Activated naive CD8-positive, alpha-beta T cell (primary cell): ENCODE measurements around the gene ERP27.

ENCODE experiments used
- H3K27ac Mint-ChIP-seq: one replicate; pipeline ENCODE4 v1.8.0; 2021; ENCODE audit warnings: mixed read lengths
- H3K27me3 Mint-ChIP-seq: one replicate; pipeline ENCODE4 v1.8.0; 2021; ENCODE audit warnings: mixed read lengths
- H3K36me3 Mint-ChIP-seq: one replicate; pipeline ENCODE4 v1.8.0; 2021; ENCODE audit warnings: mixed read lengths
- H3K4me1 Mint-ChIP-seq: one replicate; pipeline ENCODE4 v1.8.0; 2021; ENCODE audit warnings: low read depth, mixed read lengths
- H3K4me3 Mint-ChIP-seq: one replicate; pipeline ENCODE4 v1.8.0; 2021; ENCODE audit warnings: mild to moderate bottlenecking, mixed read lengths
- H3K9me3 Mint-ChIP-seq: one replicate; pipeline ENCODE4 v1.8.0; 2021; ENCODE audit warnings: low read depth, mixed read lengths

The ERP27 gene

GRCh38 chr12:14954269-14954668, 15.9 kb upstream of the ERP27 start:
- Mint-ChIP-seq H3K27me3 (no peaks in the 10 kb centered on the region), H3K9me3 (no peaks in the 10 kb centered on the region), H3K4me3 (peak overlapping the region; percentile 92), H3K36me3 (peaks cover 22% of the 10 kb centered on the region), H3K4me1 (peaks cover 94% of the 10 kb centered on the region), H3K27ac (peak overlapping the region; percentile 100)

GRCh38 chr12:14953752-14954151, 15.4 kb upstream of the ERP27 start:
- Mint-ChIP-seq H3K27ac (peak overlapping the region; percentile 100), H3K36me3 (peaks cover 27% of the 10 kb centered on the region), H3K4me3 (peak overlapping the region; percentile 92), H3K4me1 (peaks cover 95% of the 10 kb centered on the region), H3K27me3 (no peaks in the 10 kb centered on the region), H3K9me3 (no peaks in the 10 kb centered on the region)

- Mint-ChIP-seq H3K36me3 (peaks cover 29% of the 10 kb centered on the region), H3K27me3 (no peaks in the 10 kb centered on the region), H3K27ac (peak overlapping the region; percentile 100), H3K4me3 (peak overlapping the region; percentile 92), H3K9me3 (no peaks in the 10 kb centered on the region), H3K4me1 (peaks cover 94% of the 10 kb centered on the region)
Observed at GRCh38 chr12:14952299-14952921, 14.1 kb upstream of the ERP27 start.

GRCh38 chr12:14951851-14952250, 13.5 kb upstream of the ERP27 start:
- peaks cover 95% of the 10 kb centered on the region for H3K4me1 Mint-ChIP-seq
- H3K36me3 Mint-ChIP-seq: peaks cover 33% of the 10 kb centered on the region
- H3K27ac Mint-ChIP-seq: peak overlapping the region; percentile 100
- H3K4me3 Mint-ChIP-seq: peak overlapping the region; percentile 92
- H3K9me3 Mint-ChIP-seq: no peaks in the 10 kb centered on the region
- H3K27me3 Mint-ChIP-seq: no peaks in the 10 kb centered on the region

GRCh38 chr12:14950982-14951746, 12.8 kb upstream of the ERP27 start:
- H3K4me1 Mint-ChIP-seq: peaks cover 95% of the 10 kb centered on the region
- H3K27ac Mint-ChIP-seq: peak overlapping the region; percentile 100
- peaks cover 38% of the 10 kb centered on the region for H3K36me3 Mint-ChIP-seq
- H3K27me3 Mint-ChIP-seq: no peaks in the 10 kb centered on the region
- H3K9me3 Mint-ChIP-seq: no peaks in the 10 kb centered on the region
- H3K4me3 Mint-ChIP-seq: peak overlapping the region; percentile 92

- no peaks in the 10 kb centered on the region for H3K9me3 Mint-ChIP-seq
- H3K4me3 Mint-ChIP-seq: peak overlapping the region; percentile 92
- H3K27ac Mint-ChIP-seq: peak overlapping the region; percentile 100
- no peaks in the 10 kb centered on the region for H3K27me3 Mint-ChIP-seq
- H3K36me3 Mint-ChIP-seq: peaks cover 43% of the 10 kb centered on the region
- peaks cover 95% of the 10 kb centered on the region for H3K4me1 Mint-ChIP-seq
Observed at GRCh38 chr12:14950421-14950820, 12.1 kb upstream of the ERP27 start.

GRCh38 chr12:14949631-14950030, 11.3 kb upstream of the ERP27 start:
- Mint-ChIP-seq H3K27me3 (no peaks in the 10 kb centered on the region), H3K36me3 (peaks cover 48% of the 10 kb centered on the region), H3K4me1 (peaks cover 99% of the 10 kb centered on the region), H3K4me3 (peak overlapping the region; percentile 92), H3K9me3 (no peaks in the 10 kb centered on the region), H3K27ac (peak overlapping the region; percentile 100)

- Mint-ChIP-seq H3K27ac (peak overlapping the region; percentile 100), H3K9me3 (no peaks in the 10 kb centered on the region)
Observed at GRCh38 chr12:14948672-14949071, 10.3 kb upstream of the ERP27 start.

GRCh38 chr12:14946861-14947260, 8.5 kb upstream of the ERP27 start:
- H3K9me3 Mint-ChIP-seq: no peaks in the 10 kb centered on the region
- H3K27ac Mint-ChIP-seq: peak overlapping the region; percentile 100
- H3K4me3 Mint-ChIP-seq: peak overlapping the region; percentile 92
- peaks cover 51% of the 10 kb centered on the region for H3K36me3 Mint-ChIP-seq
- H3K4me1 Mint-ChIP-seq: peaks cover 81% of the 10 kb centered on the region
- H3K27me3 Mint-ChIP-seq: no peaks in the 10 kb centered on the region

More at GRCh38 chr12:14948672-14949071, 10.3 kb upstream of the ERP27 start:
- no peaks in the 10 kb centered on the region for H3K27me3 Mint-ChIP-seq
- peaks cover 46% of the 10 kb centered on the region for H3K36me3 Mint-ChIP-seq
- peaks cover 92% of the 10 kb centered on the region for H3K4me1 Mint-ChIP-seq
- H3K4me3 Mint-ChIP-seq: peak overlapping the region; percentile 92

GRCh38 chr12:14946162-14946561, 7.8 kb upstream of the ERP27 start:
- Mint-ChIP-seq H3K4me3 (peak overlapping the region; percentile 62), H3K27ac (peak overlapping the region; percentile 100), H3K27me3 (no peaks in the 10 kb centered on the region), H3K36me3 (peaks cover 50% of the 10 kb centered on the region), H3K9me3 (no peaks in the 10 kb centered on the region), H3K4me1 (peaks cover 74% of the 10 kb centered on the region)

- Mint-ChIP-seq H3K4me1 (peaks cover 69% of the 10 kb centered on the region), H3K36me3 (peaks cover 36% of the 10 kb centered on the region), H3K27me3 (no peaks in the 10 kb centered on the region), H3K27ac (peak overlapping the region; percentile 31), H3K4me3 (no peak overlapping the region), H3K9me3 (no peaks in the 10 kb centered on the region)
Observed at GRCh38 chr12:14942196-14942931, 4.0 kb upstream of the ERP27 start.

- no peak overlapping the region for H3K4me3 Mint-ChIP-seq
- peaks cover 27% of the 10 kb centered on the region for H3K36me3 Mint-ChIP-seq
- peak overlapping the region; percentile 69 for H3K27ac Mint-ChIP-seq
- peaks cover 69% of the 10 kb centered on the region for H3K4me1 Mint-ChIP-seq
- no peaks in the 10 kb centered on the region for H3K9me3 Mint-ChIP-seq
- H3K27me3 Mint-ChIP-seq: no peaks in the 10 kb centered on the region
Observed at GRCh38 chr12:14941369-14941768, 3.0 kb upstream of the ERP27 start.

- Mint-ChIP-seq H3K4me3 (no peak overlapping the region), H3K4me1 (peaks cover 61% of the 10 kb centered on the region), H3K9me3 (no peaks in the 10 kb centered on the region), H3K36me3 (peaks cover 19% of the 10 kb centered on the region), H3K27me3 (no peaks in the 10 kb centered on the region), H3K27ac (peak overlapping the region; percentile 69)
Observed at GRCh38 chr12:14937689-14938088, 648 bp downstream of the ERP27 start.

GRCh38 chr12:14937014-14937413, 1.3 kb downstream of the ERP27 start:
- Mint-ChIP-seq H3K36me3 (peaks cover 18% of the 10 kb centered on the region), H3K4me1 (peaks cover 61% of the 10 kb centered on the region), H3K4me3 (no peak overlapping the region), H3K9me3 (no peaks in the 10 kb centered on the region), H3K27ac (peak overlapping the region; percentile 64), H3K27me3 (no peaks in the 10 kb centered on the region)
